ENCODE measurements around the gene PRORP. TPM values are rescaled to one million over a fixed set of nuclear protein-coding genes. Genes with fewer than 3 reads are reported as not detected.

PRORP gene
- total and polyA plus RNA-seq, 2 of the 13 experiments (the other 11 are each of a cell fraction or from before 2014, with no cell fraction given) = 48.9 to 88.7 TPM

- TF ChIP-seq SKI (IDR thresholded peaks at IDR 0.05; ENCODE audit: partially characterized antibody) = peak; percentile 36
- TF ChIP-seq ZNF589 (CRISPR knock-in tag; conservative IDR thresholded peaks at IDR 0.05) = 0 out of 2 replicates have a peak, but pooled peaks have one; percentile 8
- no peak for TF ChIP-seq KDM5B (CRISPR knock-in tag; IDR thresholded peaks at IDR 0.05; ENCODE audit: borderline replicate concordance)
- peak; percentile 64; the same call in 1 of the 2 replicates for TF ChIP-seq SOX5 (CRISPR knock-in tag; IDR thresholded peaks at IDR 0.05; ENCODE audit: borderline replicate concordance)
- peak; percentile 73 for TF ChIP-seq ZNF317 (CRISPR knock-in tag; IDR thresholded peaks at IDR 0.05)
- TF ChIP-seq HMG20B (CRISPR knock-in tag; conservative IDR thresholded peaks at IDR 0.05) = 0 out of 2 replicates have a peak, but pooled peaks have one; percentile 25
- TF ChIP-seq SNAPC4 (CRISPR knock-in tag; IDR thresholded peaks at IDR 0.05) = 0 out of 2 replicates have a peak, but pooled peaks have one; percentile 12
- peak; percentile 60; the same call in 1 of the 2 replicates for TF ChIP-seq ZSCAN9 (CRISPR knock-in tag; IDR thresholded peaks at IDR 0.05; ENCODE audit: borderline replicate concordance)
- TF ChIP-seq MAZ (IDR thresholded peaks at IDR 0.05; ENCODE audit: borderline replicate concordance, low read depth, low read length) = no peak
- no peak for TF ChIP-seq MAZ (CRISPR knock-in tag; IDR thresholded peaks at IDR 0.05; ENCODE audit: low read depth)
- peak; percentile 91 for TF ChIP-seq JUND (CRISPR knock-in tag; IDR thresholded peaks at IDR 0.05)
- no peak for TF ChIP-seq BORCS8-MEF2B (CRISPR knock-in tag; IDR thresholded peaks at IDR 0.05)
- TF ChIP-seq ZNF770 (CRISPR knock-in tag; IDR thresholded peaks at IDR 0.05) = 0 out of 2 replicates have a peak, but pooled peaks have one; percentile 42
- peak; percentile 52; the same call in 1 of the 2 replicates for TF ChIP-seq BRF2 (CRISPR knock-in tag; IDR thresholded peaks at IDR 0.05)
- peak; percentile 78 for TF ChIP-seq RARA (CRISPR knock-in tag; IDR thresholded peaks at IDR 0.05)
- peak; percentile 24; the same call in 1 of the 2 replicates for TF ChIP-seq HNF4G (IDR thresholded peaks at IDR 0.05; ENCODE audit: borderline replicate concordance, low read depth, low read length)
- TF ChIP-seq HNF4G (CRISPR knock-in tag; IDR thresholded peaks at IDR 0.05; ENCODE audit: borderline replicate concordance, low read depth) = no peak
- TF ChIP-seq ZNF264 (CRISPR knock-in tag; IDR thresholded peaks at IDR 0.05) = 0 out of 2 replicates have a peak, but pooled peaks have one; percentile 36
- TF ChIP-seq DRAP1 (CRISPR knock-in tag; IDR thresholded peaks at IDR 0.05) = peak; percentile 42; the same call in 1 of the 2 replicates
- TF ChIP-seq IKZF1 (IDR thresholded peaks at IDR 0.05) = no peak
- peak; percentile 94 for TF ChIP-seq ASH2L (IDR thresholded peaks at IDR 0.05; ENCODE audit: insufficient read length, low read depth, low read length)
- peak; percentile 54; the same call in 1 of the 2 replicates for TF ChIP-seq RFXANK (CRISPR knock-in tag; IDR thresholded peaks at IDR 0.05)
Observed at GRCh38 chr14:35159742-35160409, 37.5 kb downstream of the PRORP start (continued).

Data from HepG2 (cell line).